Measurements from ENCODE around the gene RAB14.

Gene RAB14

GRCh38 chr9:121230256-121230655 lies 28.6 kb upstream of the RAB14 start:
- Mint-ChIP-seq H3K4me3 (no peak overlapping the region), H3K36me3 (ENCODE audit: low read depth) (no peaks in the 10 kb centered on the region), H3K4me1 (ENCODE audit: low read depth) (peaks cover 4% of the 10 kb centered on the region), H3K27me3 (ENCODE audit: low read depth) (peaks cover 4% of the 10 kb centered on the region), H3K27ac (no peak overlapping the region), H3K9me3 (no peaks in the 10 kb centered on the region)

- no peak overlapping the region for H3K4me3 Mint-ChIP-seq
- H3K4me1 Mint-ChIP-seq (ENCODE audit: low read depth) = no peaks in the 10 kb centered on the region
- no peaks in the 10 kb centered on the region for H3K36me3 Mint-ChIP-seq (ENCODE audit: low read depth)
- no peaks in the 10 kb centered on the region for H3K9me3 Mint-ChIP-seq
- H3K27me3 Mint-ChIP-seq (ENCODE audit: low read depth) = peaks cover 4% of the 10 kb centered on the region
- H3K27ac Mint-ChIP-seq = no peak overlapping the region
Measured at GRCh38 chr9:121227862-121228261, 26.2 kb upstream of the RAB14 start.

- no peaks in the 10 kb centered on the region for H3K9me3 Mint-ChIP-seq
- H3K27me3 Mint-ChIP-seq (ENCODE audit: low read depth) = peaks cover 4% of the 10 kb centered on the region
- H3K36me3 Mint-ChIP-seq (ENCODE audit: low read depth) = no peaks in the 10 kb centered on the region
- H3K4me3 Mint-ChIP-seq = no peak overlapping the region
- no peak overlapping the region for H3K27ac Mint-ChIP-seq
- H3K4me1 Mint-ChIP-seq (ENCODE audit: low read depth) = no peaks in the 10 kb centered on the region
Measured at GRCh38 chr9:121226175-121226574, 24.5 kb upstream of the RAB14 start.

GRCh38 chr9:121225240-121225639 lies 23.6 kb upstream of the RAB14 start:
- Mint-ChIP-seq H3K27ac (no peak overlapping the region), H3K4me1 (ENCODE audit: low read depth) (no peaks in the 10 kb centered on the region), H3K4me3 (no peak overlapping the region), H3K27me3 (ENCODE audit: low read depth) (peaks cover 4% of the 10 kb centered on the region), H3K36me3 (ENCODE audit: low read depth) (no peaks in the 10 kb centered on the region), H3K9me3 (no peaks in the 10 kb centered on the region)

- Mint-ChIP-seq H3K27ac (no peak overlapping the region), H3K36me3 (ENCODE audit: low read depth) (no peaks in the 10 kb centered on the region), H3K9me3 (no peaks in the 10 kb centered on the region), H3K4me1 (ENCODE audit: low read depth) (no peaks in the 10 kb centered on the region), H3K4me3 (no peak overlapping the region), H3K27me3 (ENCODE audit: low read depth) (no peaks in the 10 kb centered on the region)
Measured at GRCh38 chr9:121222524-121223171, 21.0 kb upstream of the RAB14 start.

- H3K27me3 Mint-ChIP-seq (ENCODE audit: low read depth) = no peaks in the 10 kb centered on the region
Measured at GRCh38 chr9:121221664-121222055, 20.0 kb upstream of the RAB14 start.

GRCh38 chr9:121220996-121221663 lies 19.5 kb upstream of the RAB14 start:
- no peaks in the 10 kb centered on the region for H3K27me3 Mint-ChIP-seq (ENCODE audit: low read depth)
- no peak overlapping the region for H3K27ac Mint-ChIP-seq
- peaks cover 4% of the 10 kb centered on the region for H3K4me1 Mint-ChIP-seq (ENCODE audit: low read depth)
- H3K4me3 Mint-ChIP-seq = no peak overlapping the region
- no peaks in the 10 kb centered on the region for H3K36me3 Mint-ChIP-seq (ENCODE audit: low read depth)
- H3K9me3 Mint-ChIP-seq = no peaks in the 10 kb centered on the region

More at GRCh38 chr9:121221664-121222055, 20.0 kb upstream of the RAB14 start:
- Mint-ChIP-seq H3K27ac (no peak overlapping the region), H3K4me1 (ENCODE audit: low read depth) (no peaks in the 10 kb centered on the region), H3K4me3 (no peak overlapping the region), H3K36me3 (ENCODE audit: low read depth) (no peaks in the 10 kb centered on the region), H3K9me3 (no peaks in the 10 kb centered on the region)

GRCh38 chr9:121219530-121219929 lies 17.9 kb upstream of the RAB14 start:
- Mint-ChIP-seq H3K4me3 (no peak overlapping the region), H3K27me3 (ENCODE audit: low read depth) (no peaks in the 10 kb centered on the region), H3K27ac (no peak overlapping the region), H3K4me1 (ENCODE audit: low read depth) (peaks cover 4% of the 10 kb centered on the region), H3K9me3 (no peaks in the 10 kb centered on the region), H3K36me3 (ENCODE audit: low read depth) (no peaks in the 10 kb centered on the region)

- Mint-ChIP-seq H3K4me1 (ENCODE audit: low read depth) (peaks cover 4% of the 10 kb centered on the region), H3K4me3 (no peak overlapping the region), H3K27ac (no peak overlapping the region)
Measured at GRCh38 chr9:121218357-121219027, 16.8 kb upstream of the RAB14 start.

GRCh38 chr9:121217609-121218292 lies 16.1 kb upstream of the RAB14 start:
- Mint-ChIP-seq H3K27me3 (ENCODE audit: low read depth) (no peaks in the 10 kb centered on the region), H3K4me1 (ENCODE audit: low read depth) (peaks cover 9% of the 10 kb centered on the region), H3K36me3 (ENCODE audit: low read depth) (no peaks in the 10 kb centered on the region), H3K27ac (no peak overlapping the region), H3K4me3 (no peak overlapping the region), H3K9me3 (no peaks in the 10 kb centered on the region)

More at GRCh38 chr9:121218357-121219027, 16.8 kb upstream of the RAB14 start:
- Mint-ChIP-seq H3K27me3 (ENCODE audit: low read depth) (no peaks in the 10 kb centered on the region), H3K9me3 (no peaks in the 10 kb centered on the region), H3K36me3 (ENCODE audit: low read depth) (no peaks in the 10 kb centered on the region)

- Mint-ChIP-seq H3K4me1 (ENCODE audit: low read depth) (peaks cover 9% of the 10 kb centered on the region), H3K27ac (no peak overlapping the region), H3K27me3 (ENCODE audit: low read depth) (no peaks in the 10 kb centered on the region), H3K4me3 (no peak overlapping the region), H3K36me3 (ENCODE audit: low read depth) (no peaks in the 10 kb centered on the region), H3K9me3 (no peaks in the 10 kb centered on the region)
Measured at GRCh38 chr9:121216271-121216805, 14.7 kb upstream of the RAB14 start.

GRCh38 chr9:121214005-121214404 lies 12.3 kb upstream of the RAB14 start:
- H3K4me3 Mint-ChIP-seq = no peak overlapping the region
- H3K27ac Mint-ChIP-seq = no peak overlapping the region

GRCh38 chr9:121213136-121213806 lies 11.6 kb upstream of the RAB14 start:
- H3K4me1 Mint-ChIP-seq (ENCODE audit: low read depth) = peaks cover 12% of the 10 kb centered on the region
- peaks cover 2% of the 10 kb centered on the region for H3K36me3 Mint-ChIP-seq (ENCODE audit: low read depth)
- H3K4me3 Mint-ChIP-seq = no peak overlapping the region
- H3K27ac Mint-ChIP-seq = no peak overlapping the region
- no peaks in the 10 kb centered on the region for H3K9me3 Mint-ChIP-seq
- H3K27me3 Mint-ChIP-seq (ENCODE audit: low read depth) = no peaks in the 10 kb centered on the region

More at GRCh38 chr9:121214005-121214404, 12.3 kb upstream of the RAB14 start:
- H3K9me3 Mint-ChIP-seq = no peaks in the 10 kb centered on the region
- H3K36me3 Mint-ChIP-seq (ENCODE audit: low read depth) = no peaks in the 10 kb centered on the region
- H3K4me1 Mint-ChIP-seq (ENCODE audit: low read depth) = peaks cover 9% of the 10 kb centered on the region
- H3K27me3 Mint-ChIP-seq (ENCODE audit: low read depth) = no peaks in the 10 kb centered on the region

GRCh38 chr9:121210536-121210935 lies 8.9 kb upstream of the RAB14 start:
- H3K9me3 Mint-ChIP-seq = no peaks in the 10 kb centered on the region

More at GRCh38 chr9:121210536-121210935, 8.9 kb upstream of the RAB14 start:
- Mint-ChIP-seq H3K4me3 (no peak overlapping the region), H3K36me3 (ENCODE audit: low read depth) (peaks cover 3% of the 10 kb centered on the region), H3K27ac (no peak overlapping the region), H3K27me3 (ENCODE audit: low read depth) (no peaks in the 10 kb centered on the region), H3K4me1 (ENCODE audit: low read depth) (peaks cover 22% of the 10 kb centered on the region)

Data from T-helper 1 cell treated with Interleukin-12 subunit alpha and Interleukin-12 subunit beta and Interleukin-4 antibody, amounts not matched to agents 30 μg/mL and 1 μg/mL, for 36 hours (primary cell).